H9 (cell line): ENCODE results near the gene EPB41L4A. TPM values are rescaled to one million over a fixed set of nuclear protein-coding genes. Genes with fewer than 3 reads are reported as not detected.

Experiments
- DNase-seq: peaks from one replicate; pipeline ENCODE4 v3.0.0-alpha.2; 2017
- H2AFZ ChIP-seq: one replicate; pipeline ENCODE4 v1.6.1; 2013; ENCODE audit warnings: mild to moderate bottlenecking, low read length, control low read depth, moderate library complexity
- H2AK5ac ChIP-seq: 2 replicates; pipeline ENCODE4 v1.6.1; 2013; ENCODE audit warnings: low read length, control low read depth, mixed read lengths; ENCODE audit not compliant: insufficient read length
- H2BK120ac ChIP-seq: one replicate; pipeline ENCODE4 v1.6.1; 2013; ENCODE audit warnings: low read depth, mild to moderate bottlenecking, low read length, control low read depth, inconsistent platforms; ENCODE audit not compliant: poor library complexity, severe bottlenecking
- H2BK12ac ChIP-seq: 2 replicates; pipeline ENCODE4 v1.6.1; 2013; ENCODE audit warnings: low read length, control low read depth, mixed read lengths, low read depth; ENCODE audit not compliant: insufficient read length
- H2BK15ac ChIP-seq: 2 replicates; pipeline ENCODE4 v1.6.1; 2013; ENCODE audit warnings: low read depth, low read length, control low read depth
- H2BK20ac ChIP-seq: one replicate; pipeline ENCODE4 v1.6.1; 2013; ENCODE audit warnings: low read depth, mild to moderate bottlenecking, low read length, control low read depth, inconsistent platforms; ENCODE audit not compliant: poor library complexity, severe bottlenecking
- H2BK5ac ChIP-seq: 2 replicates; pipeline ENCODE4 v1.6.1; 2013; ENCODE audit warnings: low read length, control low read depth, mixed read lengths; ENCODE audit not compliant: insufficient read length
- H3K14ac ChIP-seq: 2 replicates; pipeline ENCODE4 v1.6.1; 2013; ENCODE audit warnings: low read length, control low read depth; ENCODE audit not compliant: insufficient read depth
- H3K18ac ChIP-seq: 2 replicates; pipeline ENCODE4 v1.6.1; 2013; ENCODE audit warnings: low read depth, mild to moderate bottlenecking, mixed read lengths, low read length, control low read depth; ENCODE audit not compliant: insufficient read length
- H3K23ac ChIP-seq: 2 replicates; pipeline ENCODE4 v1.6.1; 2013; ENCODE audit warnings: low read length, control low read depth, mixed read lengths, low read depth; ENCODE audit not compliant: insufficient read length
- H3K23me2 ChIP-seq: 2 replicates; pipeline ENCODE4 v1.6.1; 2013; ENCODE audit warnings: low read depth, mild to moderate bottlenecking, mixed read lengths, low read length, control low read depth; ENCODE audit not compliant: insufficient read length, poor library complexity, severe bottlenecking
- H3K27ac ChIP-seq: 2 replicates; pipeline ENCODE4 v1.5.1; 2013; ENCODE audit warnings: low read length, control low read depth, mixed read lengths, low read depth; ENCODE audit not compliant: insufficient read length
- H3K27me3 ChIP-seq: 2 replicates; pipeline ENCODE4 v1.6.1; 2013; ENCODE audit warnings: low read length, control low read depth, inconsistent platforms; ENCODE audit not compliant: insufficient read depth
- H3K4ac ChIP-seq: 2 replicates; pipeline ENCODE4 v1.6.1; 2013; ENCODE audit warnings: low read depth, mild to moderate bottlenecking, control low read depth, inconsistent platforms, low read length, moderate library complexity
- H3K4me1 ChIP-seq: 2 replicates; pipeline ENCODE4 v1.6.1; 2013; ENCODE audit warnings: low read length, control low read depth, inconsistent platforms; ENCODE audit not compliant: insufficient read depth
- H3K4me2 ChIP-seq: 2 replicates; pipeline ENCODE4 v1.6.1; 2013; ENCODE audit warnings: low read length, control low read depth, mixed read lengths; ENCODE audit not compliant: insufficient read length, insufficient read depth
- H3K56ac ChIP-seq: 2 replicates; pipeline ENCODE4 v1.6.1; 2013; ENCODE audit warnings: low read depth, mild to moderate bottlenecking, mixed read lengths, low read length, control low read depth; ENCODE audit not compliant: insufficient read length
- H3K79me1 ChIP-seq: 2 replicates; pipeline ENCODE4 v1.6.1; 2013; ENCODE audit warnings: low read depth, mild to moderate bottlenecking, moderate library complexity, low read length, control low read depth, inconsistent platforms; ENCODE audit not compliant: insufficient read depth, poor library complexity, severe bottlenecking
- H3K79me2 ChIP-seq: 2 replicates; pipeline ENCODE4 v1.6.1; 2013; ENCODE audit warnings: low read length, control low read depth, inconsistent platforms; ENCODE audit not compliant: insufficient read depth
- H3K9ac ChIP-seq: 2 replicates; pipeline ENCODE4 v1.6.1; 2013; ENCODE audit warnings: low read length, control low read depth, mixed read lengths; ENCODE audit not compliant: insufficient read length; ENCODE audit errors: extremely low read depth
- H3K9me3 ChIP-seq: one replicate; pipeline ENCODE4 v1.6.1; 2013; ENCODE audit warnings: low read depth, low read length, inconsistent platforms; ENCODE audit not compliant: control insufficient read depth
- H3T11ph ChIP-seq: one replicate; pipeline ENCODE4 v1.6.1; 2013; ENCODE audit warnings: mild to moderate bottlenecking, low read length, control low read depth, inconsistent platforms
- H4K20me1 ChIP-seq: one replicate; pipeline ENCODE4 v1.6.1; 2013; ENCODE audit not compliant: control insufficient read depth, insufficient read length, insufficient read depth
- H4K5ac ChIP-seq: 2 replicates; pipeline ENCODE4 v1.6.1; 2013; ENCODE audit warnings: low read depth, mild to moderate bottlenecking, mixed read lengths, low read length, control low read depth; ENCODE audit not compliant: insufficient read length
- H4K8ac ChIP-seq: replicated peaks from 2 replicates; pipeline ENCODE4 v1.6.1; 2013; ENCODE audit warnings: low read length, control low read depth, mixed read lengths, low read depth; ENCODE audit not compliant: insufficient read length
- H4K91ac ChIP-seq: 2 replicates; pipeline ENCODE4 v1.6.1; 2013; ENCODE audit warnings: low read depth, mild to moderate bottlenecking, moderate library complexity, mixed read lengths, low read length, control low read depth; ENCODE audit not compliant: insufficient read length
- H3K27ac Mint-ChIP-seq, 3 experiments: 2 replicates in 2 of 3; 3 replicates in 1 of 3; pipeline ENCODE4 v1.8.0; 2020 to 2021; ENCODE audit warnings: mixed read lengths in 3 of 3, mild to moderate bottlenecking in 1 of 3, moderate library complexity in 1 of 3
- H3K27me3 Mint-ChIP-seq: 2 replicates; pipeline ENCODE4 v1.8.0; 2021; ENCODE audit warnings: low read depth, mild to moderate bottlenecking, moderate library complexity, mixed read lengths
- H3K36me3 Mint-ChIP-seq, 3 experiments: 2 replicates in 2 of 3; 3 replicates in 1 of 3; pipeline ENCODE4 v1.8.0; 2020 to 2021; ENCODE audit warnings: low read depth in 3 of 3, mixed read lengths in 3 of 3; ENCODE audit not compliant: insufficient read depth in 1 of 3
- H3K4me1 Mint-ChIP-seq, 2 experiments: 2 replicates each; pipeline ENCODE4 v1.8.0; 2020; ENCODE audit warnings: mixed read lengths in 2 of 2
- H3K4me3 Mint-ChIP-seq, 2 experiments: 2 replicates in 1 of 2; 3 replicates in 1 of 2; pipeline ENCODE4 v1.8.0; 2020 to 2021; ENCODE audit warnings: mild to moderate bottlenecking in 2 of 2, mixed read lengths in 2 of 2, moderate library complexity in 1 of 2
- H3K9me3 Mint-ChIP-seq, 2 experiments: 2 replicates in 1 of 2; 3 replicates in 1 of 2; pipeline ENCODE4 v1.8.0; 2020; ENCODE audit warnings: mild to moderate bottlenecking in 2 of 2, mixed read lengths in 2 of 2, moderate library complexity in 1 of 2
- WGBS: extraction: QIAGEN DNeasy Blood & Tissue Kit; methylation state at CpG from one replicate; pipeline ENCODE4 v1.1.7; 2013; ENCODE audit warnings: missing lambda C conversion rate, low lambda C conversion rate, mixed read lengths; ENCODE audit not compliant: insufficient read length; ENCODE audit errors: extremely low coverage; 5-methylcytosine and 5-hydroxymethylcytosine counted together
- total RNA-seq: library from RNA; stranded (reverse); gene quantifications from 2 replicates; pipeline ENCODE4 v1.2.1, GENCODE V29; 2021
- TF ChIP-seq, protein P1 (sequence below): fragments of 200-600 bp; sonication (generic); conservative IDR thresholded peaks from 3 replicates; pipeline ENCODE4 v1.8.0; 2021; ENCODE audit warnings: antibody characterized with exemption, mild to moderate bottlenecking

Gene EPB41L4A
- total RNA-seq, 1 experiment from 2014 or later: 4.9 TPM

DNA sequence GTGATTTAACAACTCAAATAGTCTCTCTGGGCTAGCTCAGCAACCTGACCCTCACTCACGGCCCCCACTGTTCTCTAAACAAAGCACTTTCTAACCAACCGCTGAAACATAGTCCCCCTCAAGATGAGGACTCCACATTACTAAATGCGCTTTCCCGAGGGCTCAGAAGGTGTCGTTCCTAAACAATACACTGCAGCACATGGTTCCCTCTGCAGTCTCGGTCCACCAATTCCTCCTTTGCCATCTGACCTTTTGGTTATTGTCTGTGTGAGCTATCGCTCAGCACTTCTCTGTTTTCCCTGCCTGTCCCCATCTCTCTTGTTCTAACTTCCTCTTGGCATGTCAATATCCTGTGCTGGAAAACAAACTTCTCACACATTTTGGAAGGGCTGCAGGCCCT lies 7.2 kb downstream of the EPB41L4A start:
- Histone ChIP-seq H3K27me3 (no peaks in the 10 kb centered on the region; the same call in 1 of the 2 replicates), H2AK5ac (no peak overlapping the region), H3K79me2 (no peaks in the 10 kb centered on the region), H2AFZ (no peak overlapping the region), H2BK20ac (no peak overlapping the region), H3K4me2 (no peak overlapping the region), H3K4ac (no peak overlapping the region), H3K9ac (no peak overlapping the region), H3T11ph (no peak overlapping the region), H3K79me1 (no peaks in the 10 kb centered on the region), H2BK120ac (no peak overlapping the region), H4K8ac (no peak overlapping the region), H3K18ac (no peak overlapping the region), H2BK5ac (no peak overlapping the region), H3K56ac (no peak overlapping the region), H2BK12ac (no peak overlapping the region), H4K20me1 (no peaks in the 10 kb centered on the region), H3K27ac (no peak overlapping the region), H2BK15ac (no peak overlapping the region), H3K4me1 (peaks cover 3% of the 10 kb centered on the region; the same call in 1 of the 2 replicates), H3K9me3 (no peaks in the 10 kb centered on the region), H3K14ac (no peak overlapping the region), H3K23me2 (no peaks in the 10 kb centered on the region), H4K5ac (no peak overlapping the region), H3K23ac (no peak overlapping the region), H4K91ac (no peak overlapping the region)
- no CpG with 5 or more reads among the region's 7 CpGs for WGBS
- no peaks in the 10 kb centered on the region for H3K9me3 Mint-ChIP-seq
- peaks cover 4% of the 10 kb centered on the region; the same call in 1 of the 2 replicates for H3K27me3 Mint-ChIP-seq
- TF ChIP-seq, protein P1, sequence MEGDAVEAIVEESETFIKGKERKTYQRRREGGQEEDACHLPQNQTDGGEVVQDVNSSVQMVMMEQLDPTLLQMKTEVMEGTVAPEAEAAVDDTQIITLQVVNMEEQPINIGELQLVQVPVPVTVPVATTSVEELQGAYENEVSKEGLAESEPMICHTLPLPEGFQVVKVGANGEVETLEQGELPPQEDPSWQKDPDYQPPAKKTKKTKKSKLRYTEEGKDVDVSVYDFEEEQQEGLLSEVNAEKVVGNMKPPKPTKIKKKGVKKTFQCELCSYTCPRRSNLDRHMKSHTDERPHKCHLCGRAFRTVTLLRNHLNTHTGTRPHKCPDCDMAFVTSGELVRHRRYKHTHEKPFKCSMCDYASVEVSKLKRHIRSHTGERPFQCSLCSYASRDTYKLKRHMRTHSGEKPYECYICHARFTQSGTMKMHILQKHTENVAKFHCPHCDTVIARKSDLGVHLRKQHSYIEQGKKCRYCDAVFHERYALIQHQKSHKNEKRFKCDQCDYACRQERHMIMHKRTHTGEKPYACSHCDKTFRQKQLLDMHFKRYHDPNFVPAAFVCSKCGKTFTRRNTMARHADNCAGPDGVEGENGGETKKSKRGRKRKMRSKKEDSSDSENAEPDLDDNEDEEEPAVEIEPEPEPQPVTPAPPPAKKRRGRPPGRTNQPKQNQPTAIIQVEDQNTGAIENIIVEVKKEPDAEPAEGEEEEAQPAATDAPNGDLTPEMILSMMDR: no peak
- H3K27ac Mint-ChIP-seq: no peak overlapping the region
- no peaks in the 10 kb centered on the region; a peak in 1 of 7 replicates for H3K36me3 Mint-ChIP-seq
- H3K4me1 Mint-ChIP-seq: peaks cover 14 to 19% of the 10 kb centered on the region in 2 experiments
- no peak for DNase-seq
- no peak overlapping the region for H3K4me3 Mint-ChIP-seq
